Astrocyte of the cerebellum (primary cell): ENCODE results near the gene PDE3B.
A peak's percentile ranks its signal among the peaks of the same experiment; 100 is the strongest.
"Not testable (repeated sequence)": the region's sequence is repeated elsewhere in the genome, so short reads cannot be mapped to it uniquely, and the experiment has no call there.

Experiments used
- DNase-seq: peaks from one replicate; pipeline ENCODE4 v3.0.0-alpha.2; 2011; ENCODE audit warnings: low read depth
- H3K4me3 ChIP-seq: 2 replicates; pipeline ENCODE4 v1.5.1; 2011; ENCODE audit warnings: mild to moderate bottlenecking, low read depth, low read length, moderate library complexity
- CTCF ChIP-seq: IDR thresholded peaks from 2 replicates; pipeline ENCODE4 v1.5.1; 2012; ENCODE audit warnings: low read length, low read depth, moderate library complexity, mild to moderate bottlenecking; ENCODE audit errors: missing control alignments
- in situ Hi-C: cut with HindIII; loops from 2 replicates; pipeline ENCODE4 v1.10.0; 2017; ENCODE audit warnings: low sequenced_read_pairs

Gene PDE3B

DNA sequence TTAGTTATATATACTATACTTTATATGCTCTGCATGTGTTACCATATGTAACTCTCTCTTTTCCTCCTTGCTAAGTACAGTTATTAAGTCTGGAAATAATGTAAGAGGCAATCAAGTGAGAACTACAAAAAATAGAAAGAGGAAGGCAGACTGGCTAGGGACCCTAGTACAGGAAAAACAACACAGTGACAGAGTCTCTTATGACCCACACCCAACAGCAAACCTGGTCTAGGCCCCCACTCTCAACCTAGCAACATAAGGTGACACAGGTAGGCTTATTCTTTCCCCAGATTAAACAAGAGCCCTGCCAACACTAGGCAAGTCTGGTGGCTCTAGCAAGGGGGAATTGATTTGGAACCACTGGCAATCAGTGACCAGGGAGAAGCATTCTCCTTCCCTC is 132.3 kb downstream of the PDE3B start:
- no peak for DNase-seq
- H3K4me3 ChIP-seq, result no peak overlapping the region
- in situ Hi-C loops, result no loop called here
- TF ChIP-seq CTCF, result no peak

DNA sequence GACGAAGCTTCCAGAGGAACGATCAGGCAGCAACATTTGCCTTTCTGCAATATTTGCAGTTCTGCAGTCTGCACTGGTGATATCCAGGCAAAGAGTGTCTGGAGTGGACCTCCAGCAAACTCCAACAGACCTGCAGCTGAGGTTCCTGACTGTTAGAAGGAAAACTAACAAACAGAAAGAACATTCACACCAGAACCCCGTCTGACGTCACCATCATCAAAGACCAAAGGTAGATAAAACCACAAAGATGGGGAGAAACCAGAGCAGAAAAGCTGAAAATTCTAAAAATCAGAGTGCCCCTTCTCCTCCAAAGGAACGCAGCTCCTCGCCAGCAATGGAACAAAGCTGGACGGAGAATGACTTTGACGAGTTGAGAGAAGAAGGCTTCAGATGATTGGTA is 134.9 kb downstream of the PDE3B start:
- in situ Hi-C loops, DNase-seq, H3K4me3 ChIP-seq: not testable (repeated sequence)

- in situ Hi-C loops, result no loop called here
- no peak for DNase-seq
- no peak for TF ChIP-seq CTCF
- no peak overlapping the region for H3K4me3 ChIP-seq
Observed at GRCh38 chr11:14783788-14784187, 140.2 kb downstream of the PDE3B start.

DNA sequence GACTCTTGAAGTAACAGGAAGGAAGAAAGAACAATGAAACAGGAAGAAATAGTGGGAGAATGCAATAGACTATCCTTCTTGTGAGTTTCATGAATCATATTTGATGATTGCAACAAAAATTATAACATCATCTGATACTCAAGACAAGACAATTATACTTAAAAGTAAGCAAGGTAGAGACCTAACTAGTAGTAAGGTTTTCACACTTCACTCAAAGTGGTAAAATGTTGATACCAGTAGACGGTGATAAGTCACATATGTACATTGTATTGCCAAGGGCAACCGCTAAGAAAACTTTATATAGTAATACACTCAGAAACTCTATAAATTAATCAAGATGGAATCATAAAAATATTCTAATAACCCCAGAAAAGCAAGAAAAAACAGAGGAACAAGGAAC is 140.6 kb downstream of the PDE3B start:
- TF ChIP-seq CTCF, result no peak
- in situ Hi-C loops, result no loop called here
- no peak for DNase-seq
- H3K4me3 ChIP-seq, result no peak overlapping the region

DNA sequence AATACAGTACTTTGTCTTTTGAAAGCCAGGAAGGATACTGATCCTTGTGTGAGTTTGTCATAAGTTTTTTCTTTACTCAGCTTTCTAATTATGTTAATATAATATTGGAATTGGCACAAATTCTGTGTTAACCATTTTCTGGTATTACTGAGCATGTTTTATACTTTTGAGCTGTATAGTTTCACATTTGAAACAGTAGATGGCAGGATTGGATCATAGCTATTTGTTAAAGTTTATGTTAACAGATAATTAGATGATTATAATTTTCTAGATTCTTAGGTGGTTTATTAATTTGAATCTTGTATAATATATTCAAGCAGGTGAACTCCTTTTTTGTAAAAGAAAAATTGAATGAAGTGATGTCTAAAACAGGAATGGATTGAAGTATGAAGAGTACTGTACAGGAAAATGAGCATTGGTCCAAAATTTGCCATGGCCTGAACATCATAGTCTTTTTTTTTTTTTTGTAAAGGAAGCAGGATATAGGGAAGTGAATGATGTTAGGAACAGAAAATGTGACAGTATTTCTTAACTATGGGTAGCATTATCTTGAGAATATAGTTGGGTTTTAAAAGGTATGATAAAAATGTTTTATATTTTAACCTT is 146.4 kb downstream of the PDE3B start:
- no peak overlapping the region for H3K4me3 ChIP-seq
- in situ Hi-C loops, result no loop called here
- peak; percentile 2 for DNase-seq
- peak; percentile 12 for TF ChIP-seq CTCF

DNA sequence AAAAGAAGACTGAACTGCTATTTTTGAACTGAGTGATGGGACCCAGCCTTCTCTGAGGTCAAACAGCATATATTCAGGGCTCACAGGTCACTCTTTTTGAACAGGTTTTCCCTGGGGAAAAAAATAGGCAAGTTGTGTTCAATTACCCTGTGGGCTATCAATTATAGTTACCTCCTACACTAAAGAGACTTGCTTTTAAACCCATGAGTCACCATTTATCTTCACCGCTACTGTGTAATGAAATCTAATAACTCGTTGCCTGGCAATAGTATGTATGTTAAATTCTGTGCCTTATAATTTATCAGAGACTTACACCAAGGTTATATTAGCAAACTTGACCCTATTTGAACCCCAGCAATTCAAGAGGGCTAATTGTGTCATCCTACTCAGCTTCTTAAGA is 149.9 kb downstream of the PDE3B start:
- in situ Hi-C loops, result no loop called here
- no peak for DNase-seq
- no peak overlapping the region for H3K4me3 ChIP-seq
- no peak for TF ChIP-seq CTCF

- in situ Hi-C loops, H3K4me3 ChIP-seq, DNase-seq: not testable (repeated sequence)
Observed at GRCh38 chr11:14796028-14796427, 152.4 kb downstream of the PDE3B start.

- no peak for DNase-seq
- no peak overlapping the region for H3K4me3 ChIP-seq
- TF ChIP-seq CTCF, result no peak
- in situ Hi-C loops, result loop anchor here (5.0 kb wide), 1 partner anchor 38 kb away; no protein-coding TSS in a partner anchor
Observed at GRCh38 chr11:14803846-14804245, 160.2 kb downstream of the PDE3B start.
